CD4-positive, alpha-beta memory T cell (primary cell): ENCODE results near the gene ANKRD60. TPM values are rescaled to one million over a fixed set of nuclear protein-coding genes. Genes with fewer than 3 reads are reported as not detected.

Experiments
- CTCF ChIA-PET: fragments of 350-600 bp; sonication (Branson Sonifier 250); formaldehyde crosslinking; loops from one replicate; lab custom pipeline; 2021; ENCODE audit warnings: inconsistent platforms; ENCODE audit not compliant: partially characterized antibody; lab: Charles Lee
- POLR2A ChIA-PET: fragments of 350-600 bp; sonication (Branson Sonifier 250); formaldehyde crosslinking; loops from one replicate; lab custom pipeline; 2021; ENCODE audit not compliant: partially characterized antibody; lab: Charles Lee
- DNase-seq, 5 donors: peaks; one replicate each; pipeline versions ENCODE4 v3.0.0 to v3.0.0-alpha.2; 2020 to 2022; ENCODE audit warnings: mixed read lengths in 1 of 5
- H3K27ac ChIP-seq: one replicate; pipeline ENCODE4 v1.7.0; 2013; ENCODE audit warnings: low read depth, low read length
- H3K27me3 ChIP-seq: 2 replicates; pipeline ENCODE4 v1.7.0; 2013; ENCODE audit warnings: mild to moderate bottlenecking, low read length, moderate library complexity; ENCODE audit not compliant: insufficient read depth
- H3K36me3 ChIP-seq: 2 replicates; pipeline ENCODE4 v1.7.0; 2013; ENCODE audit warnings: mild to moderate bottlenecking, low read length, moderate library complexity; ENCODE audit not compliant: insufficient read depth
- H3K4me1 ChIP-seq: 2 replicates; pipeline ENCODE4 v1.7.0; 2013; ENCODE audit warnings: mild to moderate bottlenecking, low read length, moderate library complexity; ENCODE audit not compliant: insufficient read depth
- H3K4me3 ChIP-seq, 2 donors: one replicate each; pipeline ENCODE4 v1.7.0; 2013; ENCODE audit warnings: low read length in 2 of 2, mild to moderate bottlenecking in 1 of 2
- H3K9me3 ChIP-seq, 2 donors: one replicate each; pipeline ENCODE4 v1.7.0; 2013; ENCODE audit warnings: low read length in 2 of 2, control low read depth in 1 of 2; ENCODE audit not compliant: control insufficient read depth in 1 of 2
- H3K27ac Mint-ChIP-seq, 7 donors: one replicate each; pipeline ENCODE4 v1.8.0; 2020 to 2021; ENCODE audit warnings: mixed read lengths in 7 of 7, mild to moderate bottlenecking in 6 of 7, inconsistent platforms in 3 of 7, moderate library complexity in 3 of 7
- H3K27me3 Mint-ChIP-seq, 2 donors: one replicate each; pipeline ENCODE4 v1.8.0; 2020 to 2021; ENCODE audit warnings: mixed read lengths in 2 of 2
- H3K36me3 Mint-ChIP-seq, 2 donors: one replicate each; pipeline ENCODE4 v1.8.0; 2020 to 2021; ENCODE audit warnings: mixed read lengths in 2 of 2, inconsistent platforms in 1 of 2, mild to moderate bottlenecking in 1 of 2
- H3K4me1 Mint-ChIP-seq, 4 donors: one replicate each; pipeline ENCODE4 v1.8.0; 2020 to 2021; ENCODE audit warnings: mixed read lengths in 4 of 4, mild to moderate bottlenecking in 1 of 4
- H3K4me3 Mint-ChIP-seq, 8 donors: one replicate each; pipeline ENCODE4 v1.8.0; 2020 to 2021; ENCODE audit warnings: mixed read lengths in 8 of 8, mild to moderate bottlenecking in 7 of 8, moderate library complexity in 6 of 8, inconsistent platforms in 3 of 8
- H3K9me3 Mint-ChIP-seq, 8 donors: one replicate each; pipeline ENCODE4 v1.8.0; 2020 to 2021; ENCODE audit warnings: mixed read lengths in 8 of 8, mild to moderate bottlenecking in 5 of 8, inconsistent platforms in 3 of 8, moderate library complexity in 1 of 8
- intact Hi-C: fragments of 100-400 bp; cut with micrococcal nuclease; formaldehyde crosslinking; loops from one replicate; pipeline ENCODE4 v1.15.1; 2023
- polyA plus RNA-seq, 2 donors: library from polyadenylated mRNA; unstranded; fragments of 300-500 nt; fragmentation: Illumina TruSeq; gene quantifications; one replicate each; pipeline ENCODE4 v1.2.3, GENCODE V29; 2021
- total RNA-seq, 2 experiments: library from RNA; stranded (reverse); gene quantifications; one replicate each; pipeline ENCODE4 v1.2.3, GENCODE V29; 2021

The ANKRD60 gene
- total and polyA plus RNA-seq, 4 experiments from 2014 or later, result not detected

GRCh38 chr20:58268421-58268821 lies 40.0 kb upstream of the ANKRD60 start:
- Mint-ChIP-seq H3K36me3 (peaks cover 25 to 28% of the 10 kb centered on the region in 2 donors), H3K27me3 (no peaks in the 10 kb centered on the region), H3K4me1 (peaks cover 13 to 28% (median 19%) of the 10 kb centered on the region in 4 donors), H3K9me3 (no peaks in the 10 kb centered on the region), H3K4me3 (peak overlapping the region in 2 of 8 donors; percentile 26 to 59), H3K27ac (peak overlapping the region in 4 of 7 donors; percentile 25 to 89 (median 64))
- Histone ChIP-seq H3K9me3 (no peaks in the 10 kb centered on the region), H3K36me3 (no peaks in the 10 kb centered on the region), H3K4me1 (peaks cover 12% of the 10 kb centered on the region), H3K27me3 (no peaks in the 10 kb centered on the region), H3K4me3 (no peak overlapping the region), H3K27ac (no peak overlapping the region)
- intact Hi-C loops, result no loop called here
- DNase-seq, result no peak
- ChIA-PET POLR2A (no interaction called here), CTCF (interaction anchor here (0.8 kb wide), 1 partner anchor 31 kb away, joined by 3 read pairs; no protein-coding TSS in a partner anchor)

DNA sequence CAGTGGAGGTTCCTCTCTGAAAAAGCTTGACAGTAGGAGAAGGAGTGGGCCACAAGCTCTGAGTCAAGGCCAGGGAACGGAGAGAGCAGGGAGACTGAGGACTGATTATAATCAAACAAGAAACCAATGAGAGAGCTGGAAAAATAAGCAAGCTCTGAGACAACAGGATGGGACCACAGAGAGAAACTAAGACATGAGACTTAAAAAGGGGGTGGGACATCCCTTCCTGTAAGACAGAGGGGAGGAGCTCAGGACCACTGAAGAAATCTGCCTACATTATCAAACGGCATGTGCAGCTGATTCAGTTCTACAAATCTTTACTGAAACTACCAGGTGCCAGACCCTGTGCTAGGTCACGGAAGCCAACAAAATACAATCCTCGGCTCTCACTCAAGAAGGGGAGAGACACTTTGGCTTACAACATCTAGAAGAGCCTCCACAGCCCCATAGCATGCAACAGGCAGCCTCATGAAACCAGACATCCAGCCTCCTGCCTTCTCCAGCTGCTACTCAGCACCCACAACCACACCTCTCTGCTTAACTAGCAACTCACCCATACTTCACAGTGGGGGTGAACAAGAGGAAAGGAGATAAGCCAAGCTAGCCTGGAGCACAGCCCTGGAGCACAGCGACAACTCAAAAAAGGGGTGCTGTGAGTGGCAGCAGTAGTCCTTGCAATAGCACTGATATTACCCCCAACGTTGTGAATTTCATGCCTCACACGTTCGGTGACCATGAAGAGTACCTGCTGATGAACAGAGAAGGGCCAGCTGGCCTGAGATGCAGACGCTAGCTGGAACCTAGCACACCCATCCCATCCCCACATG lies 39.1 kb upstream of the ANKRD60 start:
- Mint-ChIP-seq H3K27ac (peak overlapping the region in 3 of 7 donors; percentile 11 to 50 (median 36)), H3K4me1 (peaks cover 13 to 28% (median 19%) of the 10 kb centered on the region in 4 donors), H3K4me3 (peak overlapping the region in 1 of 8 donors; percentile 17), H3K9me3 (no peaks in the 10 kb centered on the region), H3K36me3 (peaks cover 25 to 26% of the 10 kb centered on the region in 2 donors), H3K27me3 (no peaks in the 10 kb centered on the region)
- POLR2A ChIA-PET, result interaction anchor here (0.6 to 0.9 kb wide), 2 partner anchors 383 to 587 kb away, joined by 3 read pairs; partner anchors contain the start of gene STX16
- Histone ChIP-seq H3K4me3 (no peak overlapping the region), H3K27me3 (no peaks in the 10 kb centered on the region), H3K27ac (no peak overlapping the region), H3K9me3 (no peaks in the 10 kb centered on the region), H3K36me3 (no peaks in the 10 kb centered on the region), H3K4me1 (peaks cover 12% of the 10 kb centered on the region)
- intact Hi-C loops, result no loop called here
- CTCF ChIA-PET, result interaction anchor here (0.6 kb wide), 1 partner anchor 46 kb away, joined by 3 read pairs; no protein-coding TSS in a partner anchor
- no peak for DNase-seq

DNA sequence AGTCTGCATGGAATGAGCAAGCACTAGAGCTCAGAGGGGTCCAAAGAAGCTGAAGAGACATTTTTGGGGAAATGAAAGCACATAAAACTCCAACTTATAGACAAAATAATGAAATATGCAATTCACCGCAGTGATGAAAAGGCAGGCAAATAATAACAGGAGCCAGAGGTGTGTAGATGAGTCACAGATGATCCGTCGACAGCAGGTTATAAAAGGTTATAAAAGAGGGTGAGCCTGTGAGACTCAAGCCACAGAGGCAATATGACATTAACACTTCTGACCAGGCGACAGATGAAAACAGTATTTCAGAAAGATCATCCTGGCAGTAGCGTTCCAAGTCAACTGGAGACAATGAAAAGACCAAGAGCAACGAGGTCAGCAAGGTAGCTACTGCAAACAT lies 35.8 kb upstream of the ANKRD60 start:
- Mint-ChIP-seq H3K27me3 (no peaks in the 10 kb centered on the region), H3K36me3 (peaks cover 17 to 19% of the 10 kb centered on the region in 2 donors), H3K4me3 (no peak overlapping the region), H3K9me3 (no peaks in the 10 kb centered on the region), H3K27ac (no peak overlapping the region), H3K4me1 (peaks cover 13 to 19% (median 15%) of the 10 kb centered on the region in 4 donors)
- no peak overlapping the region for H3K27ac ChIP-seq
- intact Hi-C loops, result no loop called here
- ChIA-PET POLR2A (no interaction called here), CTCF (no interaction called here)
- no peak for DNase-seq
- no peaks in the 10 kb centered on the region for H3K9me3 ChIP-seq
- peaks cover 9% of the 10 kb centered on the region for H3K4me1 ChIP-seq
- no peak overlapping the region for H3K4me3 ChIP-seq
- no peaks in the 10 kb centered on the region for H3K36me3 ChIP-seq
- H3K27me3 ChIP-seq, result no peaks in the 10 kb centered on the region

DNA sequence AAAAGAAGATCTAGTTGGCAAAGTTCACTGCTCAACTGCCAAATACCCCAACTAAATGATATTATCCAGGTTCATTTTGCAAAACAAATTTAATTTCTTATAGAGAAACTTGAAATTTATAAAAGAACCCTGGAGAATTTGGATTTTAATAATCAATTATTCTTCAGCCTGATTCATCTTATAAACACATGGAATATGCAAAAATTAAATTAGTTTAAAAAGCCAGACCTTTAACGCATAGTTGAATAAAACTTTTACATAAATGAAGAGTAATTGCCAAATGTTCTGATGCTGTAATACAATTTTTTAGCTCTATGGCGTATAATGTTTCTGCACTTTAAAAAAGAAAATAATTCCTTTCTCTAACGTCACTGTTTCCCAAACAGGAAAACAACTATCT lies 33.2 kb upstream of the ANKRD60 start:
- peaks cover 2% of the 10 kb centered on the region for H3K4me1 ChIP-seq
- peaks cover 4 to 5% of the 10 kb centered on the region in 2 donors for H3K36me3 Mint-ChIP-seq
- DNase-seq, result no peak
- intact Hi-C loops, result no loop called here
- H3K9me3 ChIP-seq, result no peaks in the 10 kb centered on the region
- no peaks in the 10 kb centered on the region for H3K36me3 ChIP-seq
- peaks cover 3 to 8% (median 5%) of the 10 kb centered on the region in 4 donors for H3K4me1 Mint-ChIP-seq
- ChIA-PET POLR2A (no interaction called here), CTCF (interaction anchor here (1.0 kb wide), 1 partner anchor 180 kb away, joined by 3 read pairs; no protein-coding TSS in a partner anchor)
- H3K4me3 ChIP-seq, result no peak overlapping the region
- no peaks in the 10 kb centered on the region for H3K27me3 ChIP-seq
- no peak overlapping the region for H3K27ac Mint-ChIP-seq
- H3K27ac ChIP-seq, result no peak overlapping the region
- no peak overlapping the region for H3K4me3 Mint-ChIP-seq
- no peaks in the 10 kb centered on the region for H3K9me3 Mint-ChIP-seq
- H3K27me3 Mint-ChIP-seq, result no peaks in the 10 kb centered on the region

- no peaks in the 10 kb centered on the region for H3K9me3 ChIP-seq
- DNase-seq, result no peak
- Mint-ChIP-seq H3K36me3 (peaks cover 4% of the 10 kb centered on the region in 2 donors), H3K9me3 (no peaks in the 10 kb centered on the region), H3K4me3 (no peak overlapping the region), H3K27me3 (no peaks in the 10 kb centered on the region), H3K27ac (no peak overlapping the region), H3K4me1 (peaks cover 3 to 11% (median 7%) of the 10 kb centered on the region in 4 donors)
- no peak overlapping the region for H3K27ac ChIP-seq
- ChIA-PET POLR2A (no interaction called here), CTCF (no interaction called here)
- no peaks in the 10 kb centered on the region for H3K36me3 ChIP-seq
- no peaks in the 10 kb centered on the region for H3K27me3 ChIP-seq
- H3K4me1 ChIP-seq, result peaks cover 6% of the 10 kb centered on the region
- intact Hi-C loops, result no loop called here
- no peak overlapping the region for H3K4me3 ChIP-seq
These were observed 31.6 kb upstream of the ANKRD60 start for GRCh38 chr20:58260006-58260405.

- H3K9me3 Mint-ChIP-seq, result no peaks in the 10 kb centered on the region
- H3K36me3 Mint-ChIP-seq, result peaks cover 6 to 16% of the 10 kb centered on the region in 2 donors
- peaks cover 3 to 11% (median 7%) of the 10 kb centered on the region in 4 donors for H3K4me1 Mint-ChIP-seq
- no peak overlapping the region for H3K4me3 Mint-ChIP-seq
- CTCF ChIA-PET, result no interaction called here
- intact Hi-C loops, result no loop called here
- peak overlapping the region in 3 of 7 donors; percentile 38 to 78 (median 39) for H3K27ac Mint-ChIP-seq
- H3K27me3 Mint-ChIP-seq, result no peaks in the 10 kb centered on the region
- H3K36me3 ChIP-seq, result no peaks in the 10 kb centered on the region
- no peaks in the 10 kb centered on the region for H3K9me3 ChIP-seq
- H3K27ac ChIP-seq, result no peak overlapping the region
- DNase-seq, result no peak
- H3K4me3 ChIP-seq, result no peak overlapping the region
- no peaks in the 10 kb centered on the region for H3K27me3 ChIP-seq
- POLR2A ChIA-PET, result no interaction called here
- H3K4me1 ChIP-seq, result peaks cover 6% of the 10 kb centered on the region
These were observed 28.4 kb upstream of the ANKRD60 start for GRCh38 chr20:58256842-58257241.

DNA sequence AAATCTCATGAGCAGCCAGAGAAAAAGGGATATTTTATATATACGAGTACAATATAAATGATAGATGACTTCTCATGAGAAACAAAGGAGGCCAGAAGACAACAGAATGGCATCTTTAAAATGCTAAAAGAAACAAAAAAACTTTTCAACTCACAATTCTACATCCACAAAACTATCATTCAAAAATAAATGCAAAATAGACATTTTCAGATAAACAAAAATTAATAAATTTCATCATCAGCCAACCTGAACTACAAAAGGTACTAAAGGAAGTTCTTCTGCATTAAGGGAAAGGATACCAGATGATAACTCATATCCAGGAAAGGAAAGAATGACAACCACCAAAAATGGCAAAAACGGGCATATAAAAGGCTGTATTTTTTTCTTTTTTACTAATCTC lies 27.9 kb upstream of the ANKRD60 start:
- CTCF ChIA-PET, result no interaction called here

More for the DNA sequence above, 27.9 kb upstream of the ANKRD60 start:
- Mint-ChIP-seq H3K27me3 (no peaks in the 10 kb centered on the region), H3K9me3 (no peaks in the 10 kb centered on the region), H3K4me3 (no peak overlapping the region), H3K36me3 (peaks cover 6 to 16% of the 10 kb centered on the region in 2 donors), H3K4me1 (peaks cover 3 to 11% (median 7%) of the 10 kb centered on the region in 4 donors), H3K27ac (peak overlapping the region in 1 of 7 donors; percentile 79)
- intact Hi-C loops, result no loop called here
- POLR2A ChIA-PET, result no interaction called here
- H3K4me3 ChIP-seq, result no peak overlapping the region
- DNase-seq, result no peak
- no peaks in the 10 kb centered on the region for H3K36me3 ChIP-seq
- no peak overlapping the region for H3K27ac ChIP-seq
- H3K27me3 ChIP-seq, result no peaks in the 10 kb centered on the region
- no peaks in the 10 kb centered on the region for H3K9me3 ChIP-seq
- peaks cover 6% of the 10 kb centered on the region for H3K4me1 ChIP-seq
